Activated gamma-delta T cell treated with Interleukin-2 at 50 U/mL for 16 hours (primary cell): ENCODE data around the gene CGB5.
"Not testable (repeated sequence)": the region's sequence is repeated elsewhere in the genome, so short reads cannot be mapped to it uniquely, and the experiment has no call there.

Experiments
- DNase-seq: peaks from one replicate; pipeline ENCODE4 v3.0.0-alpha.2; 2020

Gene CGB5

DNA sequence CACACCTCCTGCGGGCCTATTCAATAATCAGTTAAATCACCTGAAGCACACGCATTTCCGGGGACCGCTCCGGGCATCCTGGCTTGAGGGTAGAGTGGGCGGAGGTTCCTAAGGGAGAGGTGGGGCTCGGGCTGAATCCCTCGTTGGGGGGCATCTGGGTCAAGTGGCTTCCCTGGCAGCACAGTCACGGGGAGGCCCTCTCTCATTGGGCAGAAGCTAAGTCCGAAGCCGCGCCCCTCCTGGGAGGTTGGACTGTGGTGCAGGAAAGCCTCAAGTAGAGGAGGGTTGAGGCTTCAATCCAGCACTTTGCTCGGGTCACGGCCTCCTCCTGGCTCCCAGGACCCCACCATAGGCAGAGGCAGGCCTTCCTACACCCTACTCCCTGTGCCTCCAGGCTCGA is at the start of gene CGB5:
Gene CGB5, plus strand, starts transcription at position 301 of the 400 bp plus-strand sequence. CDS start 362 bp downstream, outside the sequence.
- not testable (repeated sequence) for DNase-seq

DNA sequence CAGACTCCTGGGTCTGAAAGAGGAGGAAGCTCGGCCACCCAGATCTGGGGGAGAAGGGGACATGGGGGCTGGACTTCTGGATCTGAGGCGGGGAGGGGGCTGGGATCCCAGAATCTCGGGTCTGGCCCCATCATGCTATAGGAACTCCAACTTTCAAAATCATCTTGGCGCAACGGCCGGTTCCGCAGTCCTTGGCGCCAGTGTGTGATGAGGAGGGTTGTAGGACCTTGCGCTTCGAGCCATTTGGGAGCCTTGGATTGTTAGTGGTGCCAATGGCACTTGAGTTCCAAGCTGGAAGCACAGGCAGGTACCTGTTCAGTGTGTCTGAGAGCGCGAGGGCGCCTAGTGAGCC is 49.6 kb upstream of the CGB5 start:
- no peak for DNase-seq

DNA sequence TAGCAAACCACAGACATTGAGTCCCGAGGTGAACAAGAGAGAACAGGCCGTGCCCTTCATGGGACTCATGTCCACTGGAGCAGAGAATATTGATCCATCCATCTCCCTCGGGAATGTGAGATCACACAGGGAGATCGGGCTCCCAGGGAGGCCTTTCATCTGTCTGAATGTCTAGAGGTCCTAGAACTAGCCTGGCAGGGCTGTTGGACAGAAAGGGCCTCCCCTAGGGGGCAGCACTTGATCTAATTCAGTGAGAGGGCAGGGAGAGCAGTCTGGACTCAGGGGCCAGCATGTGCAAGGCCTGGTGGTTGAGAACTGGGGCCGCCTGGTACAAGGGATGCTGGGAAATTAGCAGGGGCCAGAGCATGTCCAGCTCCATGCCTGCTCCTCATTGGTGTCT is 45.7 kb upstream of the CGB5 start:
- peak; percentile 47 for DNase-seq

DNA sequence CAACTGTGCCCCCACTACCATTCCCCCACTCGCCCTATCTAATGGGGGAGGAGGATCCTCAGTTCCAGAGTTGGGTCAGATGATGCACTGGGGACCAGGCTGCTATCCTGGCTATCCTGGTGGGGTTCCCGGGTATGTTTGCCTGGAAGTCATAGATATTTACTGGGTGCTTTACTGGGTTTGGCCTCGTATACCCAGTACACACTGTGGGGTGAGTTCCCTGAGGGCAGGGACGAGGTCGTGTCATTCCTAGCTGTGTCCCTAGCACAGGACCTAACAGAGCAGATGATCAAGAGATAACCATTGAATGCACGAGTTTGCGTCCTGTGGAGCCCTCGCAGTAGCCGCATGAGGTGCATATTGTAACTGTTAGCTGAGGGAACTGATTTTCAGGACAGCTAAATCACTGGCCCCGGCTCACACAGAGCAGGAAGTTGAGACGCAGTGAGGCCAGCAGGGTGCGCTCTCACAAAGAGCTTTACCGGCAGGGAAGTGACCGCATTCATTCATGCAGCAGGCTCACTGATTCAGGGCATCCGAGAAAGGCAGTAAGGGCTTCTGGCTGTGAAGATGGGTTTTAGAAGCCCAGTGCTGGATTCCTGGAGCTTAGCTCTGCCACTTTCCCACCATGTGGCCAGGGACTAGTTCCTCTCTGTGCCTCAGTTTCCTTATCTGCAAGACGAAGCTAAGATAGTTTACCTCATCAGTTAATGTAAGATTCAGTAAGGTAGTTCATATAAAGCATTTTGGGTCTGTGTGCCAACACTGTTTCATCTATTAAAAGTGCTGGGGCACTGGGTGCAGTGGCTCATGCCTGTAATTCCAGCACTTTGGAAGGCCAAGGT is 43.9 kb upstream of the CGB5 start:
- DNase-seq: peak; percentile 69

DNA sequence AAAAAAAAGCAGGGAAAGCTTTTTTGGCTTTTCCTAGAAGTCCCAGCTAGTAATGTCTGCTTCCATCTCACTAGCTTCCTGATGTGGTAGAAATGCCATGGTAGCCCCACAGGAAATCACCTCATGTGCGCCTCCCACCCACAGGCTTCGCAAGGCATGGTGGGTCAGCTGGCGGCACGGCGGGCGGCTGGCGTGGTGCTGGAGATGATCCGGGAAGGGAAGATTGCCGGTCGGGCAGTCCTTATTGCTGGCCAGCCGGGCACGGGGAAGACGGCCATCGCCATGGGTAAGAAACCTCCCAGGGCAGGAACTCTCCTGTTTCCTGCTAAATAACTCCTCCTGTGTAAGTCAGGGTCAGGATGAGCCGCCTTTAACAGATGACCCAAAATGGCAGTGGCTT is 39.5 kb upstream of the CGB5 start:
- DNase-seq: no peak

DNA sequence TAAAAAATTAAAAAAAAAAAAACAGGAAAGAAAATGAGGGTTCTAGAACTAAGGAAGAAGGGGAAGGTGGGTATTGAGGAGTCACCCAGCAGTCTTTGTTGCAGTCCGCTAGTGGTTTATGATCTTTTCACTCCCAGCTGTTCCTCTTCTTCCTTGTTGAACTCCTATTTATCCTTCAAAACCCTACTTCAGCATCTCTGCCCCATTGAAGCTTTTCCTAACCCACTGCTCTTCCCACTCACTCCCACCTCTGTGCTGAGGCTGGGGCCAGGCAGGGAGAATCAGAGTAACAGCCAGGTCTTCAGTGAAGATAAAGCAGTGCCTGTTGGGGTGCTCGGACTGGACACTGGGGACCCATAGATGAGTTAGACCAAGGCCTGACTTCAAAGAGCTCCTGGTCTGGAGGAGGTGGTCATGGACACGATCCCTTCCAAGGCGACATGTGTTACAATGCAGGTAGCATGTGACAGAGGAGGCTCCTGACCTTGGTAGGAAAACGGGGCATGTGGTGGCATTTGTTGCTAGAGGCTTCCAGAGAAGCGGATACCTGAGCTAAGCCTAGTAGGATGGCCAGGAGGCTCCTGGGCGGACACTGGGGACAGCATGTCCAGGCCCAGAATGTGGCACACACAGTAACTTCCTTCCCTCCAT is 38.6 kb upstream of the CGB5 start:
- no peak for DNase-seq

DNA sequence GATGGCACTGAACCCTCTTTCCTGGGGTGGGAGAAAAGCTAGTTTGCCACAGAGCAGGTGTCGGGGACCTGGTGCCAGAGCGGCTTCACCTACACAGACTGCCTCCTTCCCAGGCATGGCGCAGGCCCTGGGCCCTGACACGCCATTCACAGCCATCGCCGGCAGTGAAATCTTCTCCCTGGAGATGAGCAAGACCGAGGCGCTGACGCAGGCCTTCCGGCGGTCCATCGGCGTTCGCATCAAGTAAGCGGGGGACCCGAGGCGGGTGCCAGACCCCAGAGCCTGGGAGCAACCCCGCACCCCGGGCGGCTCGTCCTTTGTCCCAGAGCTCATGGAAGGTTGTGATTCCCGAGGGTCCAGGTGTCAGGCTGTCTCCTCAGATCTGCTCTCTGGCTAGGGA is 36.7 kb upstream of the CGB5 start:
- DNase-seq: no peak

DNA sequence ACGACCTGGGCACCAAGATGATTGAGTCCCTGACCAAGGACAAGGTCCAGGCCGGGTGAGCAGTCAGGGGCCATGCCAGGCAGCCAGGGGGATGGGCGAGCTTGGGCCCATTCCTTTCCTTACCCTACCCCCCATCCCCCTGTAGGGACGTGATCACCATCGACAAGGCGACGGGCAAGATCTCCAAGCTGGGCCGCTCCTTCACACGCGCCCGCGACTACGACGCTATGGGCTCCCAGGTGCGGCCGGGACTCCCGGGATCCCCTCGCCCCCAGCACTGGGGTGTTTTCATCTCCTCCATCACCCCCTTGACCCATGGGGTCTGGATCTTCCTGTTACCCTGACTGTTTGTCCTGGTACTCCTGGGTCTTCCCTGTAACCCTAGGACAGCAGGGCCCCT is 33.8 kb upstream of the CGB5 start:
- no peak for DNase-seq

DNA sequence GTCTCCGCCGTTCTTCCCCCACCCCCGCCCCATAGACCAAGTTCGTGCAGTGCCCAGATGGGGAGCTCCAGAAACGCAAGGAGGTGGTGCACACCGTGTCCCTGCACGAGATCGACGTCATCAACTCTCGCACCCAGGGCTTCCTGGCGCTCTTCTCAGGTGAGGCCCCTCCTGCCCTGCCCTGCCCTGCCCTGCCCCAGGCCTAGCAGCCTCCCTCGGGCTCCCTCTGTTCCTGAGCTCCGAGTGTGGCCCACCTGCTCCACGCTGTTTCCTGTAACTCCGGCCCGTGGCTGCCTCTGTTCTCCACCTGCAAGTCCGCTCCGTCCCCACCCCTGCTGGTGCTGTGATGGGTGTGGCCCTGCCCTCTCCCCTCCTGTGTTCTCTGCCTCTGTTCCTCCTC is 33.2 kb upstream of the CGB5 start:
- no peak for DNase-seq

DNA sequence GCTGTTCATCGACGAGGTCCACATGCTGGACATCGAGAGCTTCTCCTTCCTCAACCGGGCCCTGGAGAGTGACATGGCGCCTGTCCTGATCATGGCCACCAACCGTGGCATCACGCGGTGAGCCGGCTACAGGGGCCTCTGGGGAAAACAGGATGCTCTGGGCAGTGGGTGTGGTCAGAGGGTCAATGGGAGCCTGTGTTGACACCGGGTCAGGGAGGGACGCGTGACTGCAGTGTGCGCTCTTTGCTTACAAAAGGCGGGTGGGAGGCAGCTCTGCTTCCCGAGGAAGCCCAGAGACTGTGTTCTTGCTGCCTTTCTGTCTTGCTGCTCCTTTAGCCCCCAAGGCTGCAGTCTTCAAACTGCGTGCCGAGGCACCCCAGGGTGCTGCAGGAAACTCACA is 32.5 kb upstream of the CGB5 start:
- no peak for DNase-seq

DNA sequence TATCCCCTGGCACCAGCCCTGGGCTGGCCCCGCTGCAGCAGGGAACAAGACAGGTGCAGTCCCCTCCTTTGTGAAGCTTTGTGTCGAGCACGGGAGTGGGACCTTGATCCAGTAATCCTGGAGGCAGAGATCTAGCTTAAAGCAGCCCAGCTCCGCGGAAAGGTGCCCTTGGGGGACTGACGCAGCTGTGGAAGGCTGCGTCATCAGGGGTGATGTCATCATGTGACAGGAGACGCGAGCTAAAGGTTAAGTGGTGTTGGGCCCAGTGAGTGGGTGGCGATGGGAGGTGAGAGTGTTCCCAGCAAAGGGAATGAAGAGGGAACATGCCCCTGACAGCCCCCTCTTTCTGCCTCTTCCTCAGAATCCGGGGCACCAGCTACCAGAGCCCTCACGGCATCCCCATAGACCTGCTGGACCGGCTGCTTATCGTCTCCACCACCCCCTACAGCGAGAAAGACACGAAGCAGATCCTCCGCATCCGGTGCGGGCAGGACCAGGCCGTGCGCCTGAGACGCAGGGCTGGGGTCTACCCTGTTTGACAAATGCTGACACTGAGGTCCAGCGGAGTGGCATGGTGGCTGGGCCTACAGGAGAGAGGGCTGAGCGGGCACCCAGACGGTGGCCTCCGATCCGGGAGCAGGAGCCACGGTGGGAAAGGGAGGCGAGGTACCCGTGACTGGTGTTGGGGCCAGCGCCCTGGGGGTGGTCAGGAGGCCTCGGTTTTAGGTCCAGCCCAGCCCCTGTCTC is 29.4 kb upstream of the CGB5 start:
- no peak for DNase-seq

DNA sequence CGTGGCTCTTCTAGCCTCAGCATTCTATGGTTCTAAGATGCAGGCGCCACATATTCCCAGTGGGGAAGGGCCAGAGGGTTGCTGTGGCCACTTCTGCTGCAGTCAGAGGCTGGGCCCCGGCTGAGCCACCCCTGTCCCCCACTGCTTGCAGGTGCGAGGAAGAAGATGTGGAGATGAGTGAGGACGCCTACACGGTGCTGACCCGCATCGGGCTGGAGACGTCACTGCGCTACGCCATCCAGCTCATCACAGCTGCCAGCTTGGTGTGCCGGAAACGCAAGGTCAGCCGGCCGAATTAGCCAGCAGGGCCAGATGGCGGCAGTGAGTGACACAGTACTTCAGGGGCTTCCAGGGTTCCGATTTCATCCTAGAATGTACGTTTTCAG is 28.8 kb upstream of the CGB5 start:
- DNase-seq: no peak

DNA sequence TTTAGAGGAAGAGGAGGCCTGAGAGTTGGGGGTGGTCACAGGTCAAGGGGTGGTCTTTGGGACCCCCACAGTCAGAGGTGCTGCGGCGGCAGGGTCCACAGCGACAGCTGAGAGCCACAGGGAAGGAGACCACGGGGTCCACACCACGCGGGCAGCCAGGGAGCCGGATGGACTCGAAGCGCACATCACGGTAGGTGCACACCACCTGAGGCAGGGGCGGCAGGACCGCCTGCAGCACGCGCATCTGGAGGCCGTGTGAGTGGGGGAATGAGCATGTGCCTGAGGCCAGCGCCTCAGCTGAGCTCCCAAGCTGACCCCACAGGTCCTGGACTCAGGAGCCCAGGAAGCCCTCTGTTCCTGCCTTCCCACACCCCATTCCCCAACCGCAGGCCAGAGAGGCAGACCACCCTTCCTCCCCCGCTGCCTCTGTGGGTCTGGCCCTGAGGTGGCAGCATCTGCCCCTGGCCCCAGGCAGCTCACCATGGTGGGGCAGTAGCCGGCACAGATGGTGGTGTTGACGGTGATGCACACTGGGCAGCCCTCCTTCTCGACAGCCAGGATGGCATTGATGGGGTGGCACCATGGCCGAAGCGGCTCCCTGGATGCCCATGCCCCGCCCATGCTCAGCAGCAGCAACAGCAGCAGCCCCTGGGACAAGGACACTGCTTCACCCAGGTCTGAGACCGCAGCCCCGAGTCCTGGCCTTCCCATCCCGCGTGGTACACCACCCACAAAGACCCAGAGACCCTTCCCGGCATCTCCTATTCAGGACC is 27.4 kb upstream of the CGB5 start:
- DNase-seq: no peak

DNA sequence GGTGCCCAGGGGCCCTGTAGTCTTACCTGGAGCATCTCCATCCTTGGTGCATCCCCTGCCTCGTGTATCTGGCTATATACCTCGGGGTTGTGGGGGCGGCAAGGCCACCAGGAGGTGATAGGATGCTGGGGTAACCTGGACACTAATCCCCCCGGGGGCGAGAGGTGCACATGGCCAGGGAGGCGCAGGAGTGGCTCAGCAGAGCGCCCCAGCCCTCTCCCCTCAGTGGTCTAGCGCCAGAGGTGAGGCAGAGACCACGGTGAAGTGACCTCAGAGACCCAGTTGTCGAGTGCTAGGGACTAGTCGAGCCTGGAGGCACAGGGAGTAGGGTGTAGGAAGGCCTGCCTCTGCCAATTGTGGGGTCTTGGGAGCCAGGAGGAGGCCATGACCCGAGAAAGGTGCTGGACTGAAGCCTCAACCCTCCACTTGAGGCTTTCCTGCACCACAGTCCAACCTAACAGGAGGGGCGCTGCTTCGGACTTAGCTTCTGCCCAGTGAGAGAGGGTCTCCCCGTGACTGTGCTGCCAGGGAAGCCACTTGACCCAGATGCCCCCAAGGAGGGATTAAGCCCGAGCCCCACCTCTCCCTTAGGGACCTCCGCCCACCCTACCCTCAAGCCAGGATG is 26.5 kb upstream of the CGB5 start, which contains the start of gene LHB:
Gene LHB, minus strand, starts transcription at position 51 of the 625 bp plus-strand sequence. Its CDS starts 10 bp downstream, at position 41.
- no peak for DNase-seq

DNA sequence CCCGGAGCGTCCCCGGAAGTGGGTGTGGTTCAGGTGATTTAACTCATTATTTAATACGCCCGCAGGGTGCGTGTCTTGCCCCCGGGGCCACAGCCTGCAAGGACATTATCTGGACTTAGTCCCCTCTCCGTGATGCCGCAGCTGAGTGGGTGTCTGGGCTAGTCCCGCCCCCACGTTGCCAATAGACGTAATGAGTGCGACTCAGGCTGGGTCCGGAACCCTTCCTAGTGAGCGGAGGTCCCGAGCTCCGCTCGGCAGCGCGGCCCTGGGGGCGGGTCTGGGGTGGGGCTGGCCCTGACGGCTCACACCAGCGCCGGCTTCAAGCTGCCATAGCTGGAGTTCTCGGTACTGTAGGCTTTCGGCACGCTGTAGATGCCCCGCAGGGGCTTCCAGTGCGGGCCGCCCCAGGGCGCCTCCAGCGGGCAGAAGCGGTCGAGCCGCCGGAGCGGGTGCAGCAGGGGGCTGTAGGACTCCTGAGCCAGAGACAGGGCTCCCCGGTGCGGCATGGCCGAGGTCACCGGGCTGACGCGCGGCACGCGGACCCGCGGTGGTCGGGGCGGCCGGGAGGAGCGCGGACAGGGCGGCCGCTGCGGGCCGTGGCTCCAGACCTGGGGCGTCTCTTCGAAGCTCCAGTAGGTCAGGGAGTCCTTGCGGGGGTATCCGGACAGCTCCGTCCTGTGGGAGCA is 25.8 kb upstream of the CGB5 start:
- DNase-seq: peak; percentile 64

DNA sequence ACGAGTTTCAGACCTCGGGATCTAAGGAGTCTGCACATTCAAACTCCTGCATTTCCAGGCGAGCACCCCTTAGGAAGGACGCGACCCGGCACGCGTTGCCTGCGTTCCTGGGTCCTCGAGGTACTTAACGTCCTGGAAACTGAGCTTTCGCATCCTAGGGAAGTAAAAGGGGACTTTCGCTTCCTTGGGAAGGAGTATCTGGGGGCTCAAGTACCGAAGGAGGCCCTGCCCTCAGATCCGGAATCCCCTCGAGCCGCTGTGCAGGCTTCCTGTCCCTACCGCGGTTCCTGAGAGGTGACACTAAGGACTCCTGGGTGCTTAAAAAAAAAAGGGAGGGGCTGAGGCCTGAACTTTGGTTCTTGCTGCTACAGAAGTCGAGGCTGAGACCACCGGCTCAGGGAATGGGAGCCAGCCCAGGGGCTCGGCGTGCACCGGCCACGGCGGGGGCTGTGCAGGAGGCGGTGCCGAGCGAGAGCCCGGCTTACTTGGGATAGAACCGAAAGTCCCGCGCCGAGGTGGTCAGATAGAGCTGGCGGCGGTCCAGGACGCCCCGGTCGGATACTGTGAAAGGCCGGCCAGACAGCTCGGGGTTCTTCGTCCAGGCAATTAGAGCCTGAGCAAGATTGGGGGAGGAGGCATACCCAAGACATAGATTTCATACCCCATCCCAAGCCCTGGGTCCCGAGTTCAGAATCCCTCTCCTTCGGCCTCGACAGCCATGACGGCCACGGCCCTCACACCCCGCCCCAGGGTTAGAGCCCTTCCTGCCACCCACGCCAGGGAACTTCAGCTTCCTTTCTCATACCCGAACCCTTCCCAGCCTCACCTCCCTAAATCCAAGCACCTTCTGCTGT is 25.0 kb upstream of the CGB5 start:
- DNase-seq: not testable (repeated sequence)

DNA sequence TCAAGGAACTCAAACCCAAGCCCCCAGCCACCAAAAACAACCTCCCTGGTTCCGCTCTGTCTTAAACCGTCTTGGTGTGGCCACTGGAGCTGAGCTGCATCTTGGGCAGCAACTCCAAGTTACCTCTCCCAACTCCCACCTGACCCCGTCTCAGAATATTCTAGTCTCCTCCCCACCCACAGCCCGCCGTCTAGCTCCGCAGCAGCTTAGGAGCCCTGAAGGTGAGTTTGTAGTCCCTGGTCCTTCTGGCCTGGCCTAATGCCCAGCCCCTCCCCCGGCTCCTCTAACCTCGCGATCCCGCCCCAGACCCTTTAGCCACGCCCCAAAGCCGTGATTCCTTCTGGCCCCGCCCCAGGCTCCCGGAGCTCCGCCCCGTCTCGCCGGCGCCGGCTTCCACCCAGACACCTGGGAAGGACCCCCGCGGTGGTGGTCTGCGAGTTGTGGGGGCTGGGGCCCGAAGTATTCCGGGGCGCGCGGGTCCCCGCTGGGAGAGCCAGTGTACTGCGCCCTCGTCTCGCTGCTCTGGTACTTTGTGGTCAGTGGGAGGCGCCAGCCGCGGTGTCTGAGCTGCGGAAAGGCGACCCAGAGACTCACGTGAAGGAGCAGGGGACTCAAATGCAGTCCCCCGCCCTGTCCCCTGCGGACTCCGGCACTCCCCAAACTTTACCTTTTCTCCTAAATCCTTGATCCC is 24.3 kb upstream of the CGB5 start:
- peak; percentile 60 for DNase-seq

DNA sequence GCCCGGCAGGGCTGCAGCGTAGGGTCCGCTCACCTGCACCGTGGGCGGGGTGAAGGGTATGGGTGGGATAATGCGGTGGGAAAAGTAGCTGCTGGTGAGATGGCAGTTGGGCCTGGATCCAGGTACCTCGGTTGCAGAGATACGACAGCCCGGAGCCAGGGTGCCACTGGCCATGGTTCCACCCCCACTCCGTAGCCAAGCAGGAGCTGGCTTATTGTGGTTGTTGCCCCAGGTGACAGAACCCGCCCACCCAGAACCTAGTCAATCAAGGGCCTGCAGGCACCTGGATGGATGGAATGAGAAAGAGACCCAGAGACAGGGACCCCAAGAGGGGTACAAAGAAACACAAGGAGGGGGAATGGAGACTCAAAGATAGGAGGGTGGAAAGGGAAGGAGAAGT is 23.3 kb upstream of the CGB5 start:
- no peak for DNase-seq

DNA sequence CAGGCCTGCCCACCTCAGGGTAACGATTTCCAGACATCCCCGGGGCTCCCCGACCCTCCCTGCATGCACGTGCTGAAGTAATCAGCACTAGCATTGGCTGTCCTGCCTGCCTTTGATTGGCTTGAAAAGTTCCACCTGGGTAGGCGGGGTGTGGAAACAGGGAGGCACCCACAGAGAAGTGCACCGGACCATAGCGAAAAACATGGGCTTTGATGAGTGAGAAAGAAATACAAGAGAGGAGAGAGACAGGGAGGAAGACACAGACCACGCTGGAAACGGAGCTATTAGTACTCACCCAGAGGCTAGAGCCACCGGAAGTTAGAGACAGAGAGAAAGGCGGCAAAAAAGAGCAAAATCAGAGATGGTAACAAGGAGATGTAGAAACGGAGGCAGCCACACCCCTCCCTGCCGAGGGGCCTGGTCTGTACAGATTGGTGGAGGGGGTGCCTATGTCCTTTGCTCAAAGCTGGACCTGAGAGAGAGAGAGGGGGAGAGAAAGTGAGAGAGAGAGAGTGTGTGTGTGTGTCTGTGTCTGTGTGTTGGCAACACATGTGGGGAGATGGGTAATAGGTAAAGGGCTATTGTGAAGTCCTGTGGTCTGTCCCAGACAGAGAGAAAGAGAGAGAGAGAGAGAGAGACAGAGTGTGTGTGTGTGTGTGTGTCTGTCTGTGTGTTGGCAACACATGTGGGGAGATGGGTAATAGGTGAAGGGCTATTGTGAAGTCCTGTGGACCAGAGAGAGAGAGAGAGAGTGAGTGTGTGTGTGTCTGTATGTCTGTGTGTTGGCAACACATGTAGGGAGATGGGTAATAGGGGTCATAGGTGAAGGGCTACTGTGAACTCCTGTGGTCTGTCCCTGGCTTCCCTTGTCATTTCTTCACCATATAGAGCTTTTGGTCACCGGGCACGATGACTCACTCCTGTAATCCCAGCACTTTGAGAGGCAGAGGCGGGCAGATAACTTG is 22.4 kb upstream of the CGB5 start:
- DNase-seq: no peak
